ENCODE data around the gene TGFBR2.
A peak's percentile ranks its signal among the peaks of the same experiment; 100 is the strongest.

The TGFBR2 gene

DNA sequence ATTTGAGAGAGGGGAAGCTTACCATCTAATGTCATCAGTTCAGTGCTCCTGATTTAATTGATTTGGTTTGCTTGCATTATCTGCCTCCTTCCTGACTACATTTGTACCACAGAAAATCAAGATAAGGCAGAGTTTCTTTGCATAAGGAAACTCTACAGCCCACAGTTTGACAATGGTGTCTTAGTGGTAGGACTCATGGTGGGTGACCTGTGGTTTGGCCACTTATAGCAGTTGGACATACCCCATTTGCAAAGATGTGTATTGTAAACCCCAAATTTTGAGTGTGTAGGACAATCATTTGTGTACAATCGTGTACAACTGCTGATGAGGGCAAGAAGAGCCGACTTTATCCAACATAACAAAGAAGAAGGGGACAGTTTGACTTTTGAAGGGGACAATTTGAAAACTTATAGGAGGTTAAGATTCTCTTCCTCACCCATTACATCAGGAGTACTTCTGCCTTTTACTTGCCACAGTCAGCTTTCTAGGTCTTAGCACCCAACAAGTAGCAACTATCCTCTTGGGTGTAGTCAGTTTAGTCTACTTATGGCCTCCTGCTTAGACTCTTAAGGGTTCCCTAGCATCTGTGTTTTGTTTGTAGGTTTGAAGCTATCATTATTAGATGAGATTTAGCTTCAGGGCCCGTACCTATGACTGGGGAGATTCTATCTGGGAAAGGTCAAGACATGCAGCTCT, 6.2 kb downstream of the TGFBR2 start:
- TF ChIP-seq, protein P1, sequence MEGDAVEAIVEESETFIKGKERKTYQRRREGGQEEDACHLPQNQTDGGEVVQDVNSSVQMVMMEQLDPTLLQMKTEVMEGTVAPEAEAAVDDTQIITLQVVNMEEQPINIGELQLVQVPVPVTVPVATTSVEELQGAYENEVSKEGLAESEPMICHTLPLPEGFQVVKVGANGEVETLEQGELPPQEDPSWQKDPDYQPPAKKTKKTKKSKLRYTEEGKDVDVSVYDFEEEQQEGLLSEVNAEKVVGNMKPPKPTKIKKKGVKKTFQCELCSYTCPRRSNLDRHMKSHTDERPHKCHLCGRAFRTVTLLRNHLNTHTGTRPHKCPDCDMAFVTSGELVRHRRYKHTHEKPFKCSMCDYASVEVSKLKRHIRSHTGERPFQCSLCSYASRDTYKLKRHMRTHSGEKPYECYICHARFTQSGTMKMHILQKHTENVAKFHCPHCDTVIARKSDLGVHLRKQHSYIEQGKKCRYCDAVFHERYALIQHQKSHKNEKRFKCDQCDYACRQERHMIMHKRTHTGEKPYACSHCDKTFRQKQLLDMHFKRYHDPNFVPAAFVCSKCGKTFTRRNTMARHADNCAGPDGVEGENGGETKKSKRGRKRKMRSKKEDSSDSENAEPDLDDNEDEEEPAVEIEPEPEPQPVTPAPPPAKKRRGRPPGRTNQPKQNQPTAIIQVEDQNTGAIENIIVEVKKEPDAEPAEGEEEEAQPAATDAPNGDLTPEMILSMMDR (IDR thresholded peaks at IDR 0.05; ENCODE audit: low read depth, low read length) = no peak
- no peak overlapping the region for H3K4me3 ChIP-seq (replicated peaks in 1 of 2; ENCODE audit: low read depth in 2 of 2, low read length in 2 of 2)
- DNase-seq (ENCODE audit: low read depth in 2 of 2) = no peak

DNA sequence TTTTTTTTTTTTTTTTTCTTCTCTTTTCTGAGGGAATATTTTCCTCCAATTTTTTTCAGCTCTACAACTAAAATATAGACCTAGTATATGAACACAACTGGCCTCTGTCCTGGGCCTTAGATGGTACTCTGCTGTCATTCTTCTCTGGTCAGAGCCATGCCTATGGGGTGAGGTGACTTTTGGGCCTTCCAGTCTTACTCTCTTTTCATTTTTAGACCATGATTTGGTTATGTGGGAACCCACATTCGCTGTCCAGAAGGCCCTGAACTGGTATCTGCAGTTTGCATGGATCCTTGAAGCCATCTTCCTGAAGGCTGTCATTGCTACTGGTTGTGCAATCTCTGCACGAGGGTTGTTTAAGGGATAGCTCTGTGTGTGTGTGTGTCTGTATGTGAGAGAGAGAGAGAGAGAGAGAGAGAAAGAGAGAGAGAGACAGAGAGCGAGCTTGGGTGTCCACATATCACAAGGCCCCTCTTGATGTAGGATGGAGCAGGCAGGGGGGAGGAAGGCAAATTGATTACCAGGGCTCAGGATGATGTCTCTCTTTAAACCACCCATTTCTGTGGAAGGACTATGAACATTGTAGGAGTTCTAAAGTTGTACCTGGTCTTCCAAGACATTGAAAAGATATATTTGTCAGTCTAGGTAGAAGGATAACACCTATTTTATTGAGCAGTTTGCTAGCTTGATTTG, 6.9 kb downstream of the TGFBR2 start:
- TF ChIP-seq, protein P1 (IDR thresholded peaks at IDR 0.05; ENCODE audit: low read depth, low read length) = no peak

DNA sequence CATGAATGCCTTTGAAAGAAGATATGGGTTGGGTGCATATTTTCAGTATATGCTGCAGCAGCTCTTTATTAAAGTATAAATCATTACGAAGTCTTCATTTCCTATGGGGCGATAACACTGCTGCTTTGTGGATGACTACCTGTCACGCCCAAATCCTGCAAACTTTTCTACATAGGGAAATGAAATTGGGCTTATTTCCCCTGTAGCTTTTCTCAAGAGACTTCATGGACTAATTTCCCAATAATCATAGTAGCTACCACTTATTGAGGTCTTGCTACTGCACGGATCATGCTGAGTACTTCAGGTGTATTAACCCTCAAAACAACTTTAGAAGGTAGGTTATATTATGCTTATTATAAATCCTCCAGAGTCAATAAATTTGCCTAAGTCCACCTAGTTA, 8.0 kb downstream of the TGFBR2 start:
- H3K4me3 ChIP-seq (replicated peaks in 1 of 2; ENCODE audit: low read depth in 2 of 2, low read length in 2 of 2) = no peak overlapping the region
- no peak for DNase-seq (ENCODE audit: low read depth in 2 of 2)
- TF ChIP-seq, protein P1 (IDR thresholded peaks at IDR 0.05; ENCODE audit: low read depth, low read length) = no peak

More for the DNA sequence above, 6.9 kb downstream of the TGFBR2 start:
- no peak overlapping the region for H3K4me3 ChIP-seq (replicated peaks in 1 of 2; ENCODE audit: low read depth in 2 of 2, low read length in 2 of 2)
- DNase-seq (ENCODE audit: low read depth in 2 of 2) = peak in 1 of 2 donors; percentile 41

DNA sequence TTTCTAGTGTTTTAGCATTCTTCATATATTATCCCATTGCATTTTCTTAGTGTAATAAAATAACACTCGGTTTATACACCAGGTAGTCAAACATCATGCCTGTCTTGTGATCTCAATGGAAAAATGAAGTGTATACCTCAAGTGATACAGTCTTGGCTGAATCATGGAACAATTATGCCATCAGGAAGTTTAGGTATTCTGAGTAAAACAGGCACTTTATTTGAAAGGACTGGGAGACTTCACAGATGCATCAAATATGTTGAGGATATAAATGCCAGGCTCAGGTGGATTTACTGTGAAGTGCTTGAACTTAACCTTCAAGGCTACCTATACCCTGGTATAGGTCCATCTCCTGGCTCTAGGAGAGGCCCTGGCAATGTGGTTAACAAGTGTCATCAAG, 8.5 kb downstream of the TGFBR2 start:
- H3K4me3 ChIP-seq (replicated peaks in 1 of 2; ENCODE audit: low read depth in 2 of 2, low read length in 2 of 2) = no peak overlapping the region
- TF ChIP-seq, protein P1 (IDR thresholded peaks at IDR 0.05; ENCODE audit: low read depth, low read length) = no peak
- DNase-seq (ENCODE audit: low read depth in 2 of 2) = no peak

DNA sequence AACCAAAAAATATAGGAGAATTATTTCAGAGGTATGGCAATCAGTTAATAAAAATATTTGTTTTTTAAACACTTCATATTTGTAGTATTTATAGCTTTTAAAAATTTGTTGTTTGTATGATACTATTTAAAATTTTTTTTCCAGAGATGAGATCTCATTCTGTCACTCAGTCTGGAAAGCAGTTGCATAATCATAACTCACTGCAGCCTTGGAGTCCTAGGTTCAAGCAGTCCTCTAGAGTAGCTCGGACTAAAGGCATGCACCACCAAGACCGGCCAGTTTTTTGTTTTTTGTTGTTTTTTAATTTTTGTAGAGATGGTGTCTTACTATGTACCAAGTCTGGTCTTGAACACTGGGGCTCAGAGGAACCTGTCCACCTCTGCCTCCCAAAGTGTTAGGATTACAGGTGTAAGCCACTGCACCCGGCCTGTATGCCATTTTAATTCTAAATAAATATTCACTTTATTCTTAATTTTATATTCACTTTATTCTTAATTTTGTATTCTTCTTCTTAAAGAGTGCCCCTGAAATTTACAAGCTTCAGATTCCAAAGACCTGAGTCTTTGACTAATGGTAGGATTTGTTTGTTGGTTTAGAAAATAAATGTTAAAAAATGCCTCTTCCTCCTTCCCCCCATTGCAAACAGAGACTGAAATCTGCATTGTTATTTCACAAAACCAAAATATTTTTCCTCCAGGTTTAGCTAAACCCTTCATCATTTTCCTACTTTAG, 9.4 kb downstream of the TGFBR2 start:
- peak in 1 of 2 donors; percentile 27 for DNase-seq (ENCODE audit: low read depth in 2 of 2)
- TF ChIP-seq, protein P1 (IDR thresholded peaks at IDR 0.05; ENCODE audit: low read depth, low read length) = no peak
- no peak overlapping the region for H3K4me3 ChIP-seq (replicated peaks in 1 of 2; ENCODE audit: low read depth in 2 of 2, low read length in 2 of 2)

DNA sequence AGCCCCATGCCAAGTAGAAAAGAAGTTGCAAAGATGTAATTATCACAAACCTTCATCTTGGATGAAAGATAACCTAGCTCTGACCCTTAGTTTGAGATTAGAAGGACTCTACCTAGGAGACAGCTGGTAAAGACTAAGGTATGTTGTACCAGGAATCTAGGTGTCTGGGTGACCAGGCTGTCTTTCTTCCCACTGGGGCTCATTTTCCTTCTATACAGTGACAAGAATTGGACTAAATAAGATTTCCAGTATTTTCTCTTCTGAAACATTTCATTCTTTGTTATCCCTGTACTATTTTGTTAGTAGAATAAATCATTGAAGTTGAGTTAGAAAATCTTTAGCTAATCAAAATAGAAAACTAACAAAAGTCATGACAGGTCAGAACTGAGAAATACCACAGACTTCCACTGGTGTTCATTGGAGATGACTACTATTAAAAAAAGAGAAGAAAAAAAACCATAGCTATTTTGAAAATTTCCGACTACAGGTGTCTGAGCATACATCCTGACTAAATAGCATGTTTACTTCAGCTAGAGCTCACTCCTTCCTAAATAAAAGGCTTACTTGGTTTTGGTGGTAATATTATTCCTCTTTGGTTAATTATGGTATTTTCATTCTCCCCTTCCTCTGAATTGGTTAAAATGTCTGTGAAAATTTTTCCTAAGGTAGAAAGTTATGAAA, 10.1 kb downstream of the TGFBR2 start:
- no peak overlapping the region for H3K4me3 ChIP-seq (replicated peaks in 1 of 2; ENCODE audit: low read depth in 2 of 2, low read length in 2 of 2)
- no peak for DNase-seq (ENCODE audit: low read depth in 2 of 2)
- TF ChIP-seq, protein P1 (IDR thresholded peaks at IDR 0.05; ENCODE audit: low read depth, low read length) = no peak

Measured in cardiac fibroblast (primary cell).